Measurements from ENCODE around the gene CTNNA2. TPM values are rescaled to one million over a fixed set of nuclear protein-coding genes. Genes with fewer than 3 reads are reported as not detected.

Gene CTNNA2
- total RNA-seq, 4 donors from 2014 or later, result 0.19 TPM; not detected in 3

DNA sequence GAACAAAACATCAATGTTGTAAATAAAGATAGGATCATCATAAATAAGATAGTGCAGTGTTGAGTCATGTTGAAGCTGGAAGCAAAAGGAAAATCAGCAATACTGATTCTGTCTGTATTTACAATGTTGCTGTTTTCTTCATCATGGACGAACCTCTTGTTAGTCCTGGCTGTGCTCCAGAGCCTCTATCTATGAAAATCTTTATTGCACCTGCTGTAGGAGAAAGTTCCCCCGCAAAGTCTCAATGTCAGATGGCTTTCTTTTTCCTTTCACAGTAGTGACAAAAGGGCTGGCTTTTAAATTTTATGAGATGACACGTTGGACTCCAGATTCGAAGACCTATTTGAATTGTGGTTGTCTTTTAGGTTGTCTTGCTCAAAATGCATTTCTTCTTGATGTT lies 890.2 kb downstream of the CTNNA2 start:
- ATAC-seq (ENCODE audit: low FRiP score) (no peak), DNase-seq (ENCODE audit: low spot score) (no peak)
- TF ChIP-seq, protein P1, sequence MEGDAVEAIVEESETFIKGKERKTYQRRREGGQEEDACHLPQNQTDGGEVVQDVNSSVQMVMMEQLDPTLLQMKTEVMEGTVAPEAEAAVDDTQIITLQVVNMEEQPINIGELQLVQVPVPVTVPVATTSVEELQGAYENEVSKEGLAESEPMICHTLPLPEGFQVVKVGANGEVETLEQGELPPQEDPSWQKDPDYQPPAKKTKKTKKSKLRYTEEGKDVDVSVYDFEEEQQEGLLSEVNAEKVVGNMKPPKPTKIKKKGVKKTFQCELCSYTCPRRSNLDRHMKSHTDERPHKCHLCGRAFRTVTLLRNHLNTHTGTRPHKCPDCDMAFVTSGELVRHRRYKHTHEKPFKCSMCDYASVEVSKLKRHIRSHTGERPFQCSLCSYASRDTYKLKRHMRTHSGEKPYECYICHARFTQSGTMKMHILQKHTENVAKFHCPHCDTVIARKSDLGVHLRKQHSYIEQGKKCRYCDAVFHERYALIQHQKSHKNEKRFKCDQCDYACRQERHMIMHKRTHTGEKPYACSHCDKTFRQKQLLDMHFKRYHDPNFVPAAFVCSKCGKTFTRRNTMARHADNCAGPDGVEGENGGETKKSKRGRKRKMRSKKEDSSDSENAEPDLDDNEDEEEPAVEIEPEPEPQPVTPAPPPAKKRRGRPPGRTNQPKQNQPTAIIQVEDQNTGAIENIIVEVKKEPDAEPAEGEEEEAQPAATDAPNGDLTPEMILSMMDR (IDR thresholded peaks at IDR 0.05), result no peak

DNA sequence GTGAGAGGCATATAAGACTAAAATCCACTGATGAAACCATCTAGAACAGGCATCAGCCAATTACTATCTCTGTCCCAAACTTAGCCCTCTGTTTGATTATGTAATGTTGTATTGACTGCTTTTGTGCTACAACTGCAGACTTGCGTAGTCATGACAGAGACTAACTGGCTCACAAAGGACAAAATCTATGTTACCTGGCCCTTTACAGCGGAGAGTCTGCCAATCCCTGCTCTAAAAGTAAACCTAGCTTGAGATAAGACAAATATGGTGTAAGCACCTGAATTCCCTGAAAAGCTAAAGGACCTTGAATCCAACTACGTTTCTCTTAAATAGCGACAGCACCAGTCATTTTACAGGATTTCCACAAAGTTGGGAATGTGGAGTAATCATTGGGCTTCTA lies 894.5 kb downstream of the CTNNA2 start:
- ATAC-seq (ENCODE audit: low FRiP score), result no peak

DNA sequence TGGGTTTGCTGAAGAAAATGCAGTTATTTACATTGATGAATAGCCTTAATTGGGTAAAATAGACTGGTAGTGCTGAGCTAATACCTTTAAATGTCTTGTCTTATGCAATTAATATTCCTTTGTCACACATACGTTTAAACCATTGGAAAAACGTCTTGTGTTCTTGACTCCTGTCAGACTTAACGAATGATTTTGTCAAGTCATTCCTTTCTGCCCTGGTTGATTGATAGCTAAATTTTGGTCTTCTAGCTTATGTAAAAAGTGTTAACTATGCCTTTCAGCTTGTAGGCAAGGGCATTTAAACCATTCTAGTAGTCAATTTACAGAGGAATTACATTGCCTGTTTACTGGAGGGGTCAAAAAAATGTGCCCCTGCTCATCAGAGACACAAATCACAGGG lies 897.5 kb downstream of the CTNNA2 start:
- ATAC-seq (ENCODE audit: low FRiP score) (no peak), DNase-seq (ENCODE audit: low spot score) (no peak)
- TF ChIP-seq, protein P1 (IDR thresholded peaks at IDR 0.05), result no peak

More for the DNA sequence above, 894.5 kb downstream of the CTNNA2 start:
- TF ChIP-seq, protein P1 (IDR thresholded peaks at IDR 0.05), result no peak
- DNase-seq (ENCODE audit: low spot score), result no peak

DNA sequence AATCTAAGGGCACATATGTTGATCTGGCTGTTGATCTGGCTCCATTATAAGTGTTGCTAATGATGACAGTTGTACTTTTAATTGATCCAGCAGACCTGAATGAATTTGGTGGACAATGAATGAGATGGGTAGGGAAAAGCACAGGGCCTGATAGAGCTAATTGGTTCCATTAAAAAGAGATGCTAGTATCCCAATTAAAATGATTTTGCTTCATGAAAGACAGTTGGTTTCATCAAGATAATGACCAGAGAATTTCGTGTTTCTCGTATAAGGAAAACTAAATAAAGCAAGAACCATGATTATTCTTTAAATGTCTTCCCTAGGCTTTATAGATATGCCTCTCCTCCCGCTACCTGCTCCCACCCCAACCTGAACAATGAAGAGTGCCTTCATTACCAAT lies 900.3 kb downstream of the CTNNA2 start:
- ATAC-seq (ENCODE audit: low FRiP score) (no peak), DNase-seq (ENCODE audit: low spot score) (no peak)
- TF ChIP-seq, protein P1 (IDR thresholded peaks at IDR 0.05), result no peak

DNA sequence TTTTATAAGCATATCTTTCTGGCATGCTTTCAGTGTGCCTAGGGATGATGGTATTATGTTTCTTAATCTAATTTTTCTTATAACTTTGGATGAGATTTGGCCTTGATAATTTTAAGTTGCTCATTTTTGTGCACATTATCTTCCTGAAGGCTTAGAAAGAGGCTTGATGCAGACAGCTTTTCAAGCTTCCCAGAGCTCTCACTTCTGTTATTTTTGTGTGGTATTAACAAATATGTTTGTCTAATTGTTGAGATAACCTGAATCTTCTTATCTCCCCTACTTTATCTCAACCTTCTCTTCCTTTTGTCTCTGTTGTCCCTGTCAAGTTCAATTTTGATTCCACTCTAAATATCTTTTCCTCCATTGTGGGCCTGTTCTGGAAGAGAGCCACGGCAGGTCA lies 904.9 kb downstream of the CTNNA2 start:
- DNase-seq (ENCODE audit: low spot score), result no peak
- no peak for ATAC-seq (ENCODE audit: low FRiP score)
- TF ChIP-seq, protein P1 (IDR thresholded peaks at IDR 0.05), result no peak

DNA sequence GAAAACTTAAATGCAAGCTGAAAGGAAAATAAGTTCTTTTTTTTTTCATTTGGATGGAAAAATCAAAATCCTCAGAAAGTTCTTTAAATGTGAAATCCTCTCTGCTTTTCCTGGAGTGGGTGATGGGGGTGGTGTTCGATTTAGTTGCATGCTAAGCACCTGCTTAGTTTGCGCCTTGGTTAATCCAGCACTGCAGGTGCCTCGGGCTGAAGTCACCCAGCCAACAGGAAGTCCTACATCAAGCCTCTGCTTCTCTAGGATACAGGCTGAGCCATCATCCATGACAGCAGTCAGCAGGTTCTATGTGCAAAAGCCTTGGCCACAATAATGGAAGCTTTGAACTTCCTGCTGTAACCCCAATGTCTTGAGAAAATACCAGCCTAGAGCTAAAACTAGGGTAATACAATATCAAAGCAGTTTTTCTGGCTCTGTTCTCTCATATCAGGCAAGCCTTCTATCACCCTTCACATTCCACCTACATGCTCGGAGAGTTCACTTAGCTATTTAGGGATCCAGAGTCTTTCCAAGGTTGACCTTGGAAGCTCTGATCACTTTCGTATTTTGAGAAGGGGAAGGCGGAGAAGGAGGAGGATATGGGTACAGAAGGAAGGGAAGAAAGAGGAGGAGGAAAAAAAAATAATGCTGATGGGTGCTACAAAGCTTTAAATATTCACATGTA lies 907.8 kb downstream of the CTNNA2 start:
- ATAC-seq (ENCODE audit: low FRiP score) (no peak), DNase-seq (ENCODE audit: low spot score) (no peak)
- TF ChIP-seq, protein P1 (IDR thresholded peaks at IDR 0.05), result no peak

DNA sequence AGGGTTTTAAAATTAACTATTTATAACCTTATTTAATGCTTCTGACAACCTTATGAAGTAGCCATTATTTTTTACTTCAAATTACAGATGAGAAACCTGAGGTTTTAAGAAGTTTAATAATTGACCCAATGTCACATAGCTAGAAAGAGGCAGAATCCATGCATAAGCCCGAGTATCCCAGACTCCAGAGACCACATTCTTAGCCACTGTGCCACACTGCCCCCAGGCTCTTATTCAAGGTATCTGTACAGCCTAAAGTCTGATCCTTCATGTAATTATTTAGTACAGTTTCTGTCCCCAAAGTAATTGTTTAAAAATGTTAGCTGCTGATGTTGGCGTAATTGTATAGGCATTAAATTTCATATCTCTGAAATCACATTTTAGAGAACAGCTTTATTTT lies 916.4 kb downstream of the CTNNA2 start:
- TF ChIP-seq, protein P1 (IDR thresholded peaks at IDR 0.05), result no peak
- DNase-seq (ENCODE audit: low spot score) (no peak), ATAC-seq (ENCODE audit: low FRiP score) (no peak)

Measured in omental fat pad (tissue), 4 donors.